Gastrocnemius medialis (tissue), 4 donors: Measurements from ENCODE around the gene SIGLEC11.

Experiments
- POLR2A ChIP-seq, 2 donors: fragments of 450-650 bp; IDR thresholded peaks; one replicate each; pipeline ENCODE4 v1.6.1; 2017; ENCODE audit warnings: antibody characterized with exemption in 2 of 2, mild to moderate bottlenecking in 2 of 2, moderate library complexity in 2 of 2
- TF ChIP-seq, protein P1 (sequence below), 5 experiments: fragments of 450-650 bp in 3 of 5; fragments of 200-600 bp in 2 of 5; sonication (generic) in 2 of 5; IDR thresholded peaks in 4 of 5; conservative IDR thresholded peaks in 1 of 5; 1 replicate in 4 of 5; 2 replicates in 1 of 5; pipeline ENCODE4 v1.5.1; 2016 to 2019; ENCODE audit warnings: antibody characterized with exemption in 5 of 5, mild to moderate bottlenecking in 3 of 5, moderate library complexity in 3 of 5

GRCh38 chr19:49926515-49926914 is 34.5 kb downstream of the SIGLEC11 start:
- TF ChIP-seq, protein P1, sequence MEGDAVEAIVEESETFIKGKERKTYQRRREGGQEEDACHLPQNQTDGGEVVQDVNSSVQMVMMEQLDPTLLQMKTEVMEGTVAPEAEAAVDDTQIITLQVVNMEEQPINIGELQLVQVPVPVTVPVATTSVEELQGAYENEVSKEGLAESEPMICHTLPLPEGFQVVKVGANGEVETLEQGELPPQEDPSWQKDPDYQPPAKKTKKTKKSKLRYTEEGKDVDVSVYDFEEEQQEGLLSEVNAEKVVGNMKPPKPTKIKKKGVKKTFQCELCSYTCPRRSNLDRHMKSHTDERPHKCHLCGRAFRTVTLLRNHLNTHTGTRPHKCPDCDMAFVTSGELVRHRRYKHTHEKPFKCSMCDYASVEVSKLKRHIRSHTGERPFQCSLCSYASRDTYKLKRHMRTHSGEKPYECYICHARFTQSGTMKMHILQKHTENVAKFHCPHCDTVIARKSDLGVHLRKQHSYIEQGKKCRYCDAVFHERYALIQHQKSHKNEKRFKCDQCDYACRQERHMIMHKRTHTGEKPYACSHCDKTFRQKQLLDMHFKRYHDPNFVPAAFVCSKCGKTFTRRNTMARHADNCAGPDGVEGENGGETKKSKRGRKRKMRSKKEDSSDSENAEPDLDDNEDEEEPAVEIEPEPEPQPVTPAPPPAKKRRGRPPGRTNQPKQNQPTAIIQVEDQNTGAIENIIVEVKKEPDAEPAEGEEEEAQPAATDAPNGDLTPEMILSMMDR (IDR thresholded peaks at IDR 0.05 in 4 of 5, conservative IDR thresholded peaks at IDR 0.05 in 1 of 5), result no peak
- TF ChIP-seq POLR2A (IDR thresholded peaks at IDR 0.05), result no peak
